Measurements from ENCODE around the gene SPON1.

The SPON1 gene

DNA sequence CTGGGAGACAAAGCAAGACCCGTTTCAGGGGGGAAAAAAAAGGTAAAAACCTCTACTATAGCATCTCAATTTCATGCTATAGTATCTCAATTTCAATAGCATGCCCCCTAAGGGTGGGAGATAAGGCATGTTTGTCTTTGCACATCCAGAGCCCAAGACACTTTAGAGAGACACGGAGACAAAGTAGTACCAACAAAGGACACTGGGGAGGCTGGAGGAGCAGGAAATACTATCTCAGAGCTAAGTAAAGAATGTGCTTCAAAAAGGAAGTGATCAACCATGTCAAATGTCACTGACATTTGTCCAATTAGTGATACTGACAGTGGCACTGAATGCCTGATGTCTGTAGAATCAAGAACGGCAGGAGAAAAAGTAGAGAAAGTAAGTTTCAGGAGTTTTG, 327.9 kb downstream of the SPON1 start:
- peak in 1 of 5 donors; percentile 11 for DNase-seq

DNA sequence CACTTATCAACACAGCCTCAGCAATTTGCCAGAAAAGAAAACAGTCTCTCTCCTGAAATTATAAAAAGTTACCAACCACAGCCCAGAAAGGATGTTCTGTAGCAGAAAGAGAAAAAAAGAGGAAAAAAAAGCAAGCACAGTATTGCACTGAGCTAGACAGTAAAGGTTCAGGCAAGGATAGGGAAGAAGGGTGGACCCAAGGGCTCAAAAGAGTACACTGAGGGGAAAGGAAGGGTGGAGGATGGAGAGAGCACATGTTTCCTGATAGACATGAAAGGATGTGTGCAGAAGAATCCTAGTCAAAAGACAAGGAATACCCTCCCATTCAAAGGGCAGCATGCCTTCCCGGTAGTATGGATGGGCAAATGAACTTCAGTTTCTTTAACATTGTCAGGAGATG, 337.4 kb downstream of the SPON1 start:
- DNase-seq: no peak

GRCh38 chr11:14300661-14301304, 338.3 kb downstream of the SPON1 start:
- DNase-seq: peak in 4 of 5 donors; percentile 2 to 61 (median 17)

- no peak for DNase-seq
These were observed 342.1 kb downstream of the SPON1 start for GRCh38 chr11:14304601-14305000.

DNA sequence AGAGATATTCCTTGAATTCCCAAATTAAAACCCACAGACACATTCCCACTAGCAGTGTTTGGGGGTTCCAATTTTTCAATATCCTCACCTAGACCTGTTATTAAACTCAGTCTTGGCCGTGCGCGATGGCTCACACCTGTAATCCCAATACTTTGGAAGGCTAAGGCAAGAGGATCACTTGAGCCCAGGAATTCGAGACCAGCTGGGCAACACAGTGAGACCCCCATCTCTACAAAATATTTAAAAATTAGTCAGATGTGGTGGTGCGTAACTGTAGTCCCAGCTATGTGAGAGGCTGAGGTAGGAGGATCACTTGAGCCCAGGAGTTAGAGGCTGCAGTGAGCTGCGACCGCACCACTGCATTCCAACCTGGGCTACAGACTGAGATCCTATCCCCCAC, 343.1 kb downstream of the SPON1 start:
- DNase-seq: no peak

DNA sequence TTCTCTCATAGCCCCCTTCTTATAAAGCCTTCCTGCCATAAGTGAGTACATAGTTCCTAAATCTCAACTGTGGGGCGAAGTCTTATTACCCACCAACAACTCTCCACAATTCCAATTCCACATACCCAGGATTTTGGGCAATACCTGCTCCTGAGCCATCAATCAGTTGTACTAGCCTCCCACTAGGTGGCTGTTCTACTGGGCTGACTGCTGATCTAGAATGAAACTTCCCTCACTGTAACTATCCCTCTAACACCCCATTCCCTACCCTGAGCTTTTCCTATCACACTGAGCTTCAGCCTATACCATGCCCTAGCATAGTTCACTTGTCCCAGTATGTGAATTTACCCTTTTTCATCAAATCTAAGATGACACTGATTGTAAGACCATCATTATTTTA, 344.0 kb downstream of the SPON1 start:
- no peak for DNase-seq

DNA sequence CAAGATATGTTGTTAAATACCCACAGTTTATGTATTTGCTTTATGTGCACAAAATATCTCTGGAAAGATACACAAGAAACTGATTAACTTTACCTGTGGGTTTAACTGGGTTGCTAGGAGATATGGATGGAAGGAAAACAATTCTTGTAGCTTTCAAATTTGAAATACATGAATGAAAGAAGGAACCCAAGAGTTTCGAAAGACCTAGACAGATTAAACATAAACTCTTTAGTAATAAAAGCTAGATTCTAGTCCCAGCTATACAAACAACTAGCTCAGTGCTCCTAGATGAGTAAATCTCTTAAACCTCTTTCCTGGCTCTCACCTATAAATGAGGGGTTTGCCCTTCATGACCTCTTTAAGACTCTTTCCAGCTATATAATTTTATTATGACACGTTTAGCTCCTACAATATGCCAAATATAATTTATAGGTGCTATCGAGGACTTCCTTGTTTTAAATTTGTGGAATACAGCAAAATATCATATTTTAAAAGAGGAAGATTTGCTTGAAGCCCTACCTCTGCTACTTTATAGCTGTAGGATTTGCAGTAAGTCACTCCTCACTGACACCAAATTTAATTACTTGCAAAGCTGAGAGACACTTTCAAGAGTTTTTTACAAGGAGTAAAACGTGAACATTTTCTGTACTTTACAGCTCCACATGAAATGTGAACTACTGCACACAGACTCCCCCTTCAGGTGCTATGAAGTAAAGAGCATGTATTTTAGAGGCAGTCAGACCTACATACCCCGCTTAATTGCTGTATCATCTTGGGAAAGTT, 345.8 kb downstream of the SPON1 start:
- DNase-seq: peak in 1 of 5 donors; percentile 41

DNA sequence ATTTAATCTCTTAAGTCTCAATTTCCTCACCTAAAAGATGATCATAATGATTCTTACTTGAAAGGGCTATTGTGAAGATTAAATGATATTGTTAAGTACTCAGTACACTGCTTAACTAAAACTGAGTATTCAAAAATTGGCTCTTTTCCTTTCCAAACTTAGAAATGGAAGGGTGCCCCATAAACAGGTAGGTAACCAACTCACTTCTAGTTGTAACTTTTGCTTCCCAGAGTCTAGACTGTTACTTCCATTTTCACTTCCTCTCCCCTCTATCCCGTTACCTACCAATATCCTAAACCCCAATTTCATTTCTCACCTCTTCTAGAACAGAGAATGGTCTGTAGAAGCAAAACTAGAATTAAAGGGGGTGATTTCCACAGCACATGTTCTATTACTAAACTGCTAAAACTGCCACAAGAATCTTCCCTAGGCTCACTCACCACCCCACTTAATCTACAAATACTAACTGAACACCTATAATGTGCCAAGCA, 346.4 kb downstream of the SPON1 start:
- no peak for DNase-seq

- DNase-seq: no peak
These were observed 347.1 kb downstream of the SPON1 start for GRCh38 chr11:14309425-14310192.

GRCh38 chr11:14310679-14311078, 348.2 kb downstream of the SPON1 start:
- no peak for DNase-seq

GRCh38 chr11:14312736-14313438, 350.4 kb downstream of the SPON1 start:
- no peak for DNase-seq

- DNase-seq: no peak
These were observed 351.6 kb downstream of the SPON1 start for GRCh38 chr11:14314127-14314526.

DNA sequence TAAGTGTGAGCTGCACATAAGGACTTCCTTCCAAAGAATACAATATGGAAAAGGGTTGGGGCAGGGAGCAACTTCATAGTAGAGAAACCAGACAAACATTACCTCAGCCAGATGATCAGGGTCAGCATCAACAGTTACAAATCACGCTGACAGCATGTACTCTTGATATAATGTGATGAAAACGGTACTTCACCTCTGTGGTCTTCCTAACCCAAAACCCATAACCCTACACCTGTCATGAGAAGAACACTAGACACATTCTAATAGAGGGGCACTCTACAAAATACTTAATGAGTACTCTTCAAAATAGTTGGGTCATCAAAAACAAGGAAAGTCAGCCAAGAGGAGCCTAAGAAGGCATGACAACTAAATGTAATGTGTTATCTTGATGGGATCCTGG, 352.6 kb downstream of the SPON1 start:
- DNase-seq: no peak
